T follicular helper cell (primary cell): Measurements from ENCODE around the gene SDC3.

Experiments
- DNase-seq: peaks from one replicate; pipeline ENCODE4 v3.0.0-alpha.2; 2020; ENCODE audit warnings: low read depth

The SDC3 gene

GRCh38 chr1:30847358-30847972 is 61.1 kb downstream of the SDC3 start:
- DNase-seq: no peak

GRCh38 chr1:30846587-30846986 is 62.0 kb downstream of the SDC3 start:
- no peak for DNase-seq

- no peak for DNase-seq
Observed at GRCh38 chr1:30845904-30846290, 62.7 kb downstream of the SDC3 start.

GRCh38 chr1:30845237-30845903 is 63.2 kb downstream of the SDC3 start:
- no peak for DNase-seq

GRCh38 chr1:30844631-30845030 is 63.9 kb downstream of the SDC3 start:
- DNase-seq: no peak

GRCh38 chr1:30842697-30843354 is 65.7 kb downstream of the SDC3 start:
- no peak for DNase-seq

- DNase-seq: no peak
Observed at GRCh38 chr1:30840904-30841598, 67.5 kb downstream of the SDC3 start.

GRCh38 chr1:30839827-30840359 is 68.7 kb downstream of the SDC3 start:
- DNase-seq: no peak

- no peak for DNase-seq
Observed at GRCh38 chr1:30838996-30839395, 69.6 kb downstream of the SDC3 start.

GRCh38 chr1:30837653-30838052 is 70.9 kb downstream of the SDC3 start:
- DNase-seq: no peak

GRCh38 chr1:30834253-30834652 is 74.3 kb downstream of the SDC3 start:
- no peak for DNase-seq

GRCh38 chr1:30830537-30830936 is 78.0 kb downstream of the SDC3 start:
- DNase-seq: no peak

GRCh38 chr1:30829889-30830288 is 78.7 kb downstream of the SDC3 start:
- DNase-seq: no peak

GRCh38 chr1:30824736-30825429 is 83.7 kb downstream of the SDC3 start:
- no peak for DNase-seq

GRCh38 chr1:30823969-30824735 is 84.4 kb downstream of the SDC3 start:
- peak; percentile 16 for DNase-seq

GRCh38 chr1:30823627-30823968 is 85.0 kb downstream of the SDC3 start:
- DNase-seq: no peak

GRCh38 chr1:30822966-30823581 is 85.5 kb downstream of the SDC3 start:
- DNase-seq: no peak

- no peak for DNase-seq
Observed at GRCh38 chr1:30822006-30822405, 86.6 kb downstream of the SDC3 start.

- DNase-seq: no peak
Observed at GRCh38 chr1:30820299-30820698, 88.3 kb downstream of the SDC3 start.
